ENCODE data around the gene SLC9B1. TPM values are rescaled to one million over a fixed set of nuclear protein-coding genes. Genes with fewer than 3 reads are reported as not detected.
"Not testable (repeated sequence)": the region's sequence is repeated elsewhere in the genome, so short reads cannot be mapped to it uniquely, and the experiment has no call there.

Gene SLC9B1
- total and polyA plus RNA-seq, 2 donors (not counting 1 experiment from before 2014, with no cell fraction given): 2.1 to 2.2 TPM

- H3K9me3 Mint-ChIP-seq (ENCODE audit: insufficient read depth); ATAC-seq (ENCODE audit: low read depth); H3K9ac ChIP-seq (ENCODE audit: low read length); H3K4me3 Mint-ChIP-seq; H3K4me1 ChIP-seq (ENCODE audit: control insufficient read depth in 2 of 2, insufficient read depth in 2 of 2, low read length in 2 of 2); H3K36me3 ChIP-seq (replicated peaks in 1 of 2; ENCODE audit: control extremely low read depth in 1 of 2, control insufficient read depth in 1 of 2, extremely low read depth in 1 of 2, insufficient read depth in 2 of 2, low read length in 1 of 2); H3K4me2 ChIP-seq (replicated peaks; ENCODE audit: low read depth, low read length, poor library complexity, severe bottlenecking); H4K20me1 ChIP-seq (ENCODE audit: control insufficient read depth, insufficient read depth, low read length, poor library complexity, severe bottlenecking); H3K4me3 ChIP-seq (ENCODE audit: control extremely low read depth in 1 of 5, extremely low read depth in 1 of 5, insufficient read depth in 1 of 5, low read depth in 2 of 5, low read length in 4 of 5); H3K27me3 Mint-ChIP-seq; H3K27me3 ChIP-seq (replicated peaks in 1 of 4; ENCODE audit: control extremely low read depth in 1 of 4, control insufficient read depth in 3 of 4, insufficient read depth in 4 of 4, low read length in 3 of 4); H3K79me2 ChIP-seq (ENCODE audit: control insufficient read depth, insufficient read depth, low read length); intact Hi-C loops (cut with micrococcal nuclease); H3K4me1 Mint-ChIP-seq; POLR2A ChIA-PET; H3K27ac ChIP-seq (ENCODE audit: low read length in 2 of 2); DNase-seq; CTCF ChIA-PET; H3K9me3 ChIP-seq (ENCODE audit: control extremely low read depth in 1 of 3, control insufficient read depth in 2 of 3, insufficient read depth in 1 of 3, low read length in 2 of 3); H2AFZ ChIP-seq (ENCODE audit: insufficient read depth, low read depth, low read length, poor library complexity, severe bottlenecking); H3K27ac Mint-ChIP-seq: not testable (repeated sequence)
- WGBS (ENCODE audit: insufficient coverage): no CpG with 5 or more reads among the region's 5 CpGs
These were observed 123.0 kb downstream of the SLC9B1 start for GRCh38 chr4:102896547-102896946.

GRCh38 chr4:102889866-102890265 is 129.6 kb downstream of the SLC9B1 start:
- H2AFZ ChIP-seq (ENCODE audit: insufficient read depth, low read depth, low read length, poor library complexity, severe bottlenecking); ATAC-seq (ENCODE audit: low read depth); H3K9me3 ChIP-seq (ENCODE audit: control extremely low read depth in 1 of 3, control insufficient read depth in 2 of 3, insufficient read depth in 1 of 3, low read length in 2 of 3); H3K27me3 ChIP-seq (replicated peaks in 1 of 4; ENCODE audit: control extremely low read depth in 1 of 4, control insufficient read depth in 3 of 4, insufficient read depth in 4 of 4, low read length in 3 of 4); H3K4me3 ChIP-seq (ENCODE audit: control extremely low read depth in 1 of 5, extremely low read depth in 1 of 5, insufficient read depth in 1 of 5, low read depth in 2 of 5, low read length in 4 of 5); DNase-seq; H3K36me3 ChIP-seq (replicated peaks in 1 of 2; ENCODE audit: control extremely low read depth in 1 of 2, control insufficient read depth in 1 of 2, extremely low read depth in 1 of 2, insufficient read depth in 2 of 2, low read length in 1 of 2); H3K27me3 Mint-ChIP-seq; POLR2A ChIA-PET; H3K4me3 Mint-ChIP-seq; H4K20me1 ChIP-seq (ENCODE audit: control insufficient read depth, insufficient read depth, low read length, poor library complexity, severe bottlenecking); H3K27ac Mint-ChIP-seq; H3K9me3 Mint-ChIP-seq (ENCODE audit: insufficient read depth); H3K4me2 ChIP-seq (replicated peaks; ENCODE audit: low read depth, low read length, poor library complexity, severe bottlenecking); H3K79me2 ChIP-seq (ENCODE audit: control insufficient read depth, insufficient read depth, low read length); CTCF ChIA-PET; H3K9ac ChIP-seq (ENCODE audit: low read length); H3K27ac ChIP-seq (ENCODE audit: low read length in 2 of 2); H3K4me1 ChIP-seq (ENCODE audit: control insufficient read depth in 2 of 2, insufficient read depth in 2 of 2, low read length in 2 of 2); H3K4me1 Mint-ChIP-seq; intact Hi-C loops (cut with micrococcal nuclease): not testable (repeated sequence)
- no CpG with 5 or more reads among the region's 3 CpGs for WGBS (ENCODE audit: insufficient coverage)

GRCh38 chr4:102888570-102888969 is 130.9 kb downstream of the SLC9B1 start:
- H3K27me3 ChIP-seq (replicated peaks in 1 of 4; ENCODE audit: control extremely low read depth in 1 of 4, control insufficient read depth in 3 of 4, insufficient read depth in 4 of 4, low read length in 3 of 4); H2AFZ ChIP-seq (ENCODE audit: insufficient read depth, low read depth, low read length, poor library complexity, severe bottlenecking); H3K4me2 ChIP-seq (replicated peaks; ENCODE audit: low read depth, low read length, poor library complexity, severe bottlenecking); H3K27ac ChIP-seq (ENCODE audit: low read length in 2 of 2); POLR2A ChIA-PET; intact Hi-C loops (cut with micrococcal nuclease); H3K4me1 ChIP-seq (ENCODE audit: control insufficient read depth in 2 of 2, insufficient read depth in 2 of 2, low read length in 2 of 2); H4K20me1 ChIP-seq (ENCODE audit: control insufficient read depth, insufficient read depth, low read length, poor library complexity, severe bottlenecking); H3K4me3 Mint-ChIP-seq; H3K27me3 Mint-ChIP-seq; H3K4me3 ChIP-seq (ENCODE audit: control extremely low read depth in 1 of 5, extremely low read depth in 1 of 5, insufficient read depth in 1 of 5, low read depth in 2 of 5, low read length in 4 of 5); ATAC-seq (ENCODE audit: low read depth); H3K27ac Mint-ChIP-seq; CTCF ChIA-PET; DNase-seq; H3K36me3 ChIP-seq (replicated peaks in 1 of 2; ENCODE audit: control extremely low read depth in 1 of 2, control insufficient read depth in 1 of 2, extremely low read depth in 1 of 2, insufficient read depth in 2 of 2, low read length in 1 of 2); H3K4me1 Mint-ChIP-seq; H3K9me3 Mint-ChIP-seq (ENCODE audit: insufficient read depth); H3K9me3 ChIP-seq (ENCODE audit: control extremely low read depth in 1 of 3, control insufficient read depth in 2 of 3, insufficient read depth in 1 of 3, low read length in 2 of 3); H3K9ac ChIP-seq (ENCODE audit: low read length); H3K79me2 ChIP-seq (ENCODE audit: control insufficient read depth, insufficient read depth, low read length): not testable (repeated sequence)
- WGBS (ENCODE audit: insufficient coverage): no CpG with 5 or more reads among the region's 2 CpGs

All from B cell (primary cell).